K562 (cell line): Measurements from ENCODE around the gene FKBP8. TPM values are rescaled to one million over a fixed set of nuclear protein-coding genes. Genes with fewer than 3 reads are reported as not detected.
A peak's percentile ranks its signal among the peaks of the same experiment; 100 is the strongest.

Source experiments
- CAMTA2 ChIP-seq: fragments of 250-450 bp; sonication (Bioruptor Pico); conservative IDR thresholded peaks from 2 replicates; pipeline ENCODE4 v1.5.1; 2022
- CBX3 ChIP-seq, 2 experiments: IDR thresholded peaks; 1 replicate in 1 of 2; 2 replicates in 1 of 2; pipeline ENCODE4 v1.6.1; 2012; ENCODE audit warnings: inconsistent platforms in 2 of 2, low read length in 2 of 2, borderline replicate concordance in 1 of 2, control low read depth in 1 of 2
- CREM ChIP-seq: IDR thresholded peaks from 2 replicates; pipeline ENCODE4 v1.6.1; 2014; ENCODE audit warnings: antibody characterized with exemption, low read depth
- KDM2B ChIP-seq: fragments of 250-450 bp; sonication (Bioruptor Pico); IDR thresholded peaks from 2 replicates; pipeline ENCODE4 v1.8.0; 2021; ENCODE audit warnings: mild to moderate bottlenecking, moderate library complexity
- MTA1 ChIP-seq: fragments of 450-650 bp; IDR thresholded peaks from 2 replicates; pipeline ENCODE4 v1.6.1; 2017; ENCODE audit warnings: borderline replicate concordance
- NFE2 ChIP-seq: IDR thresholded peaks from 2 replicates; pipeline ENCODE4 v1.6.1; 2014; ENCODE audit warnings: antibody characterized with exemption, low read depth
- NFIC ChIP-seq: fragments of 450-650 bp; IDR thresholded peaks from 2 replicates; pipeline ENCODE4 v1.6.1; 2017; ENCODE audit warnings: mild to moderate bottlenecking, inconsistent platforms
- RNF2 ChIP-seq: sonication (generic); IDR thresholded peaks from 2 replicates; pipeline ENCODE4 v1.6.1; 2016
- TAF1 ChIP-seq: IDR thresholded peaks from 2 replicates; pipeline ENCODE4 v1.6.1; 2011; ENCODE audit warnings: mild to moderate bottlenecking, low read length, moderate library complexity; ENCODE audit not compliant: insufficient read depth, control insufficient read depth, severe bottlenecking; ENCODE audit errors: extremely low read depth
- ZNF175 ChIP-seq: fragments of 200-800 bp; sonication (Bioruptor generic); IDR thresholded peaks from 2 replicates; pipeline ENCODE4 v1.6.1; 2016; ENCODE audit warnings: low read depth, mild to moderate bottlenecking, missing genetic modification characterization, missing compliant biosample characterization
- ZNF197 ChIP-seq: fragments of 200-800 bp; sonication (Bioruptor generic); IDR thresholded peaks from 2 replicates; pipeline ENCODE4 v1.6.1; 2016; ENCODE audit warnings: low read depth, missing genetic modification characterization, missing compliant biosample characterization
- ZNF347 ChIP-seq: fragments of 450-650 bp; formaldehyde crosslinking; IDR thresholded peaks from 2 replicates; pipeline ENCODE4 v1.4.0; 2020; ENCODE audit warnings: low read depth, mild to moderate bottlenecking, moderate library complexity
- ZNF778 ChIP-seq: fragments of 450-650 bp; formaldehyde crosslinking; IDR thresholded peaks from 2 replicates; pipeline ENCODE4 v1.4.0; 2020; ENCODE audit warnings: mild to moderate bottlenecking, moderate library complexity
- ZZZ3 ChIP-seq: fragments of 450-650 bp; IDR thresholded peaks from 2 replicates; pipeline ENCODE4 v1.6.1; 2016; ENCODE audit warnings: antibody characterized with exemption, mild to moderate bottlenecking, moderate library complexity
- polyA plus RNA-seq, 8 experiments: library from polyadenylated mRNA; depleted of rRNA in 4 of 8; stranded (reverse) in 5 of 8; unstranded in 3 of 8; fragments of >200 nt; fragmentation: Nextera tagmentation in 2 of 8; fragmentation: Illumina TruSeq in 1 of 8; extraction: Ambion mirVana in 2 of 8; extraction: Trizol in 1 of 8; gene quantifications; 2 replicates each; pipeline versions ENCODE4 v1.2.1 to v1.2.3, GENCODE V29; 2011 to 2014; ENCODE audit warnings: inconsistent platforms in 1 of 8, missing spikeins in 1 of 8
- total RNA-seq, 7 experiments: library from RNA; depleted of rRNA in 6 of 7; stranded (reverse); fragments of >200 nt in 6 of 7; fragmentation: Illumina TruSeq in 2 of 7; extraction: Trizol in 2 of 7; gene quantifications; 2 replicates each; pipeline versions ENCODE4 v1.2.1 to v1.2.3, GENCODE V29; 2011 to 2021; ENCODE audit warnings: low replicate concordance in 1 of 7
- TF ChIP-seq, protein P1 (sequence below): fragments of 150-350 bp; conservative IDR thresholded peaks from 2 replicates; pipeline ENCODE4 v1.6.1; 2014; ENCODE audit warnings: low read length
- TF ChIP-seq, protein P2 (sequence below): fragments of 450-650 bp; formaldehyde crosslinking; IDR thresholded peaks from 2 replicates; pipeline ENCODE4 v1.4.0; 2020; ENCODE audit warnings: mild to moderate bottlenecking, mixed read lengths
- TF ChIP-seq, protein P3 (sequence below): fragments of 250-450 bp; sonication (Bioruptor Pico); IDR thresholded peaks from 2 replicates; pipeline ENCODE4 v1.5.0; 2021
- TF ChIP-seq, protein P4 (sequence below): sonication (generic); formaldehyde crosslinking; IDR thresholded peaks from 2 replicates; pipeline ENCODE4 v1.8.1; 2022; ENCODE audit warnings: missing genetic modification reagents
- TF ChIP-seq, protein P5 (sequence below), 2 experiments: fragments of 250-450 bp in 1 of 2; fragments of 450-650 bp in 1 of 2; sonication (Bioruptor Pico) in 1 of 2; IDR thresholded peaks; 2 replicates each; pipeline versions ENCODE4 v1.6.1 to v1.8.0; 2016 to 2021; ENCODE audit warnings: mild to moderate bottlenecking in 2 of 2, moderate library complexity in 2 of 2, missing compliant biosample characterization in 1 of 2, missing genetic modification characterization in 1 of 2
- TF ChIP-seq, protein P6 (sequence below): sonication (generic); formaldehyde crosslinking; IDR thresholded peaks from 2 replicates; pipeline ENCODE4 v1.8.0; 2023; ENCODE audit warnings: mild to moderate bottlenecking, missing genetic modification reagents

FKBP8 gene
- total and polyA plus RNA-seq, 9 of the 15 experiments (the other 6 are each of a cell fraction or from before 2014, with no cell fraction given): 0.46 to 236 (median 104) TPM

DNA sequence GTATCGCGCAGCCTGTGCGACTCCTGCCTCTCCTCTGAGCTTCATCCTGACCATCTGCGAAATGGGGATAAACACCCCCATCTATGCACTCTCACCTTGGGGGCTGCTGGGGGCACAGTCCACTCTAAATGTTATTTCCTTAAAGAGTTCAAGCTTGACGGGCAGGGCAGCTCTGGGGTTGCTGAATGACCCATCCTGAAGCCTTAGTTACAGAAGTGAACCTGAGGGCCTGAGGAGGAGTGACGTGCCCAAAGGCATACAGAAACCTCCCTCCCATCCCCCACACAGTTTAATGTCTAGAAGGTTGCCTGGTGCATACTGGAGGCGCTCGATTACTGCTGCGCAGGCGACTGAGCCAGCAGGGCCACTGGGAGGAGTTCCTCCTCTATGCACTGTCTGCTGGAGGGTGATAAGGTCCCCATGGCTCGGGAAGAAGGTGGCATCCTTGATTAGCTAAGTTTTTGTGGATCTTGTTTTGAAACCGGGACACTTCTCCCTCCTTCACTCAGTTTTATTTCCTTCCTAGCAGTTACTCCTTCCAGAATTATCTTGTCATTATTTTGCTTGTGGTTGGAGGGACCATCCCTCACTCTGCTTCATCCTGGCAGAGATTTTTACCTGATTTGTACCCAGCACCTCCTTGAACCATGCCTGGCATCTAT lies 572 bp upstream of the FKBP8 start (continued):
- TF ChIP-seq, protein P1, sequence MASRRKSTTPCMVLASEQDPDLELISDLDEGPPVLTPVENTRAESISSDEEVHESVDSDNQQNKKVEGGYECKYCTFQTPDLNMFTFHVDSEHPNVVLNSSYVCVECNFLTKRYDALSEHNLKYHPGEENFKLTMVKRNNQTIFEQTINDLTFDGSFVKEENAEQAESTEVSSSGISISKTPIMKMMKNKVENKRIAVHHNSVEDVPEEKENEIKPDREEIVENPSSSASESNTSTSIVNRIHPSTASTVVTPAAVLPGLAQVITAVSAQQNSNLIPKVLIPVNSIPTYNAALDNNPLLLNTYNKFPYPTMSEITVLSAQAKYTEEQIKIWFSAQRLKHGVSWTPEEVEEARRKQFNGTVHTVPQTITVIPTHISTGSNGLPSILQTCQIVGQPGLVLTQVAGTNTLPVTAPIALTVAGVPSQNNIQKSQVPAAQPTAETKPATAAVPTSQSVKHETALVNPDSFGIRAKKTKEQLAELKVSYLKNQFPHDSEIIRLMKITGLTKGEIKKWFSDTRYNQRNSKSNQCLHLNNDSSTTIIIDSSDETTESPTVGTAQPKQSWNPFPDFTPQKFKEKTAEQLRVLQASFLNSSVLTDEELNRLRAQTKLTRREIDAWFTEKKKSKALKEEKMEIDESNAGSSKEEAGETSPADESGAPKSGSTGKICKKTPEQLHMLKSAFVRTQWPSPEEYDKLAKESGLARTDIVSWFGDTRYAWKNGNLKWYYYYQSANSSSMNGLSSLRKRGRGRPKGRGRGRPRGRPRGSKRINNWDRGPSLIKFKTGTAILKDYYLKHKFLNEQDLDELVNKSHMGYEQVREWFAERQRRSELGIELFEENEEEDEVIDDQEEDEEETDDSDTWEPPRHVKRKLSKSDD: no peak
- TF ChIP-seq, protein P2, sequence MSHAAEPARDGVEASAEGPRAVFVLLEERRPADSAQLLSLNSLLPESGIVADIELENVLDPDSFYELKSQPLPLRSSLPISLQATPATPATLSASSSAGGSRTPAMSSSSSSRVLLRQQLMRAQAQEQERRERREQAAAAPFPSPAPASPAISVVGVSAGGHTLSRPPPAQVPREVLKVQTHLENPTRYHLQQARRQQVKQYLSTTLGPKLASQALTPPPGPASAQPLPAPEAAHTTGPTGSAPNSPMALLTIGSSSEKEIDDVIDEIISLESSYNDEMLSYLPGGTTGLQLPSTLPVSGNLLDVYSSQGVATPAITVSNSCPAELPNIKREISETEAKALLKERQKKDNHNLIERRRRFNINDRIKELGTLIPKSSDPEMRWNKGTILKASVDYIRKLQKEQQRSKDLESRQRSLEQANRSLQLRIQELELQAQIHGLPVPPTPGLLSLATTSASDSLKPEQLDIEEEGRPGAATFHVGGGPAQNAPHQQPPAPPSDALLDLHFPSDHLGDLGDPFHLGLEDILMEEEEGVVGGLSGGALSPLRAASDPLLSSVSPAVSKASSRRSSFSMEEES (CRISPR knock-in tag): no peak
- TF ChIP-seq ZNF197 (CRISPR knock-in tag) (peak; percentile 82), RNF2 (peak; percentile 88), MTA1 (peak; percentile 86), NFIC (peak; percentile 93), ZNF778 (CRISPR knock-in tag) (no peak), CBX3 (IDR thresholded peaks at IDR 0.05; ENCODE audit: borderline replicate concordance in 1 of 2, low read length in 2 of 2) (peak in 1 of 2 experiments; percentile 95; a peak in 2 of 3 replicates), CAMTA2 (CRISPR knock-in tag) (no peak), CREM (peak; percentile 84), ZNF347 (no peak), TAF1 (peak; percentile 81), ZZZ3 (no peak), KDM2B (no peak), NFE2 (peak; percentile 19; the same call in 1 of the 2 replicates), ZNF175 (CRISPR knock-in tag) (peak; percentile 87; the same call in 1 of the 2 replicates)
- TF ChIP-seq, protein P3, sequence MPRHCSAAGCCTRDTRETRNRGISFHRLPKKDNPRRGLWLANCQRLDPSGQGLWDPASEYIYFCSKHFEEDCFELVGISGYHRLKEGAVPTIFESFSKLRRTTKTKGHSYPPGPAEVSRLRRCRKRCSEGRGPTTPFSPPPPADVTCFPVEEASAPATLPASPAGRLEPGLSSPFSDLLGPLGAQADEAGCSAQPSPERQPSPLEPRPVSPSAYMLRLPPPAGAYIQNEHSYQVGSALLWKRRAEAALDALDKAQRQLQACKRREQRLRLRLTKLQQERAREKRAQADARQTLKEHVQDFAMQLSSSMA (CRISPR knock-in tag): no peak
- TF ChIP-seq, protein P4, sequence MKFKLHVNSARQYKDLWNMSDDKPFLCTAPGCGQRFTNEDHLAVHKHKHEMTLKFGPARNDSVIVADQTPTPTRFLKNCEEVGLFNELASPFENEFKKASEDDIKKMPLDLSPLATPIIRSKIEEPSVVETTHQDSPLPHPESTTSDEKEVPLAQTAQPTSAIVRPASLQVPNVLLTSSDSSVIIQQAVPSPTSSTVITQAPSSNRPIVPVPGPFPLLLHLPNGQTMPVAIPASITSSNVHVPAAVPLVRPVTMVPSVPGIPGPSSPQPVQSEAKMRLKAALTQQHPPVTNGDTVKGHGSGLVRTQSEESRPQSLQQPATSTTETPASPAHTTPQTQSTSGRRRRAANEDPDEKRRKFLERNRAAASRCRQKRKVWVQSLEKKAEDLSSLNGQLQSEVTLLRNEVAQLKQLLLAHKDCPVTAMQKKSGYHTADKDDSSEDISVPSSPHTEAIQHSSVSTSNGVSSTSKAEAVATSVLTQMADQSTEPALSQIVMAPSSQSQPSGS (CRISPR knock-in tag): no peak
- TF ChIP-seq, protein P5, sequence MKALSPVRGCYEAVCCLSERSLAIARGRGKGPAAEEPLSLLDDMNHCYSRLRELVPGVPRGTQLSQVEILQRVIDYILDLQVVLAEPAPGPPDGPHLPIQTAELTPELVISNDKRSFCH (CRISPR knock-in tag; IDR thresholded peaks at IDR 0.05): no peak
- TF ChIP-seq, protein P5 (tag; IDR thresholded peaks at IDR 0.05): peak; percentile 76; the same call in 1 of the 2 replicates
- TF ChIP-seq, protein P6, sequence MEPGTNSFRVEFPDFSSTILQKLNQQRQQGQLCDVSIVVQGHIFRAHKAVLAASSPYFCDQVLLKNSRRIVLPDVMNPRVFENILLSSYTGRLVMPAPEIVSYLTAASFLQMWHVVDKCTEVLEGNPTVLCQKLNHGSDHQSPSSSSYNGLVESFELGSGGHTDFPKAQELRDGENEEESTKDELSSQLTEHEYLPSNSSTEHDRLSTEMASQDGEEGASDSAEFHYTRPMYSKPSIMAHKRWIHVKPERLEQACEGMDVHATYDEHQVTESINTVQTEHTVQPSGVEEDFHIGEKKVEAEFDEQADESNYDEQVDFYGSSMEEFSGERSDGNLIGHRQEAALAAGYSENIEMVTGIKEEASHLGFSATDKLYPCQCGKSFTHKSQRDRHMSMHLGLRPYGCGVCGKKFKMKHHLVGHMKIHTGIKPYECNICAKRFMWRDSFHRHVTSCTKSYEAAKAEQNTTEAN (CRISPR knock-in tag): no peak
